OCI-LY1 (cell line): Measurements from ENCODE around the gene AHI1.

Experiments
- CTCF ChIP-seq: fragments of 200-600 bp; sonication (generic), shearing (Covaris generic); IDR thresholded peaks from 2 replicates; pipeline ENCODE4 v1.5.1; 2017; ENCODE audit warnings: mild to moderate bottlenecking, antibody characterized with exemption, low read length, moderate library complexity, mixed read lengths
- EZH2 ChIP-seq: fragments of 200-600 bp; sonication (generic), shearing (Covaris generic); IDR thresholded peaks from 2 replicates; pipeline ENCODE4 v1.8.0; 2017; ENCODE audit warnings: borderline replicate concordance, mixed run types, mild to moderate bottlenecking, antibody characterized with exemption, low read length, moderate library complexity, mixed read lengths

GRCh38 chr6:135236319-135236718 lies 261.2 kb downstream of the AHI1 start:
- no peak for TF ChIP-seq CTCF
- no peak for TF ChIP-seq EZH2
